ENCODE measurements around the gene NRARP. TPM values are rescaled to one million over a fixed set of nuclear protein-coding genes. Genes with fewer than 3 reads are reported as not detected.

Gene NRARP
- total RNA-seq, 1 donor from 2014 or later, result 11.7 TPM

- intact Hi-C loops (cut with DNase I), result no loop called here
These were observed 10.8 kb upstream of the NRARP start for GRCh38 chr9:137312852-137313325.

GRCh38 chr9:137311986-137312851 is 10.1 kb upstream of the NRARP start:
- intact Hi-C loops (cut with DNase I), result no loop called here
- DNase-seq (ENCODE audit: low spot score), result peak; percentile 22

More at GRCh38 chr9:137312852-137313325, 10.8 kb upstream of the NRARP start:
- DNase-seq (ENCODE audit: low spot score), result peak; percentile 73

GRCh38 chr9:137311171-137311985 is 9.3 kb upstream of the NRARP start:
- no peak for DNase-seq (ENCODE audit: low spot score)
- intact Hi-C loops (cut with DNase I), result no loop called here

- DNase-seq (ENCODE audit: low spot score), result no peak
- intact Hi-C loops (cut with DNase I), result no loop called here
These were observed 8.3 kb upstream of the NRARP start for GRCh38 chr9:137310189-137311052.

GRCh38 chr9:137309368-137310188 is 7.5 kb upstream of the NRARP start:
- intact Hi-C loops (cut with DNase I), result no loop called here
- DNase-seq (ENCODE audit: low spot score), result no peak

- intact Hi-C loops (cut with DNase I), result no loop called here
- no peak for DNase-seq (ENCODE audit: low spot score)
These were observed 6.1 kb upstream of the NRARP start for GRCh38 chr9:137308057-137308619.

GRCh38 chr9:137307255-137308056 is 5.4 kb upstream of the NRARP start:
- intact Hi-C loops (cut with DNase I), result no loop called here
- DNase-seq (ENCODE audit: low spot score), result no peak

- DNase-seq (ENCODE audit: low spot score), result no peak
- intact Hi-C loops (cut with DNase I), result no loop called here
These were observed 4.8 kb upstream of the NRARP start for GRCh38 chr9:137306850-137307254.

- intact Hi-C loops (cut with DNase I), result no loop called here
- DNase-seq (ENCODE audit: low spot score), result no peak
These were observed 4.2 kb upstream of the NRARP start for GRCh38 chr9:137306066-137306849.

- DNase-seq (ENCODE audit: low spot score), result no peak
- intact Hi-C loops (cut with DNase I), result no loop called here
These were observed 3.7 kb upstream of the NRARP start for GRCh38 chr9:137305798-137306065.

GRCh38 chr9:137305060-137305797 is 3.2 kb upstream of the NRARP start:
- DNase-seq (ENCODE audit: low spot score), result peak; percentile 75
- intact Hi-C loops (cut with DNase I), result no loop called here

- intact Hi-C loops (cut with DNase I), result no loop called here
- DNase-seq (ENCODE audit: low spot score), result peak; percentile 62
These were observed 2.5 kb upstream of the NRARP start for GRCh38 chr9:137304383-137305059.

- DNase-seq (ENCODE audit: low spot score), result peak; percentile 58
- intact Hi-C loops (cut with DNase I), result no loop called here
These were observed 1.9 kb upstream of the NRARP start for GRCh38 chr9:137303893-137304382.

GRCh38 chr9:137303151-137303892 is 1.3 kb upstream of the NRARP start:
- peak; percentile 72 for DNase-seq (ENCODE audit: low spot score)
- intact Hi-C loops (cut with DNase I), result no loop called here
